PC-3 (cell line): ENCODE results near the gene CTSC.

Source experiments
- EZH2 ChIP-seq: fragments of 300-600 bp; sonication (generic); IDR thresholded peaks from one replicate; pipeline ENCODE4 v1.6.1; 2017; ENCODE audit warnings: antibody characterized with exemption, mild to moderate bottlenecking, low read length; ENCODE audit not compliant: unreplicated experiment
- TF ChIP-seq, protein P1 (sequence below): fragments of 300-600 bp; sonication (generic); conservative IDR thresholded peaks from 2 replicates; pipeline ENCODE4 v1.5.1; 2017; ENCODE audit warnings: antibody characterized with exemption, low read depth, mild to moderate bottlenecking, low read length

DNA sequence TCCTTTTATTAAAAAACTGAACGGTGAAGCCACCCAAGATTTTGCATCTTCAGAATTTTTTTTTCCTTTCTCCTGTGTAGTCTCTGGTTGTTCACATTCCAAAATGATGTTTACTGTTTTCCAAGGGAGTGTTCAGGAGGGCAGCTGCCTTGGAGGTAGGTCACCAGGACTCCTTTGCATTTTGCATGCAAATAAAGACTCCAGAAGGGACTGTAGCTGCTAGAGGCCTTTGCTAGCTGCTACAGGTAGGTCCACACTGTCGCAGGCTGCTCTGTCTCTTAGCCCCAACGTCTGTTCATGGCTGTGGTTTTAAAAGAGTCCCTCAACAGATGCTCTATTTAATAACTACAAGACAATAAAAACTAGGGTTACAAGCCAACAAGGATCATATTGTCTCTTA lies 11.4 kb downstream of the CTSC start:
- TF ChIP-seq, protein P1, sequence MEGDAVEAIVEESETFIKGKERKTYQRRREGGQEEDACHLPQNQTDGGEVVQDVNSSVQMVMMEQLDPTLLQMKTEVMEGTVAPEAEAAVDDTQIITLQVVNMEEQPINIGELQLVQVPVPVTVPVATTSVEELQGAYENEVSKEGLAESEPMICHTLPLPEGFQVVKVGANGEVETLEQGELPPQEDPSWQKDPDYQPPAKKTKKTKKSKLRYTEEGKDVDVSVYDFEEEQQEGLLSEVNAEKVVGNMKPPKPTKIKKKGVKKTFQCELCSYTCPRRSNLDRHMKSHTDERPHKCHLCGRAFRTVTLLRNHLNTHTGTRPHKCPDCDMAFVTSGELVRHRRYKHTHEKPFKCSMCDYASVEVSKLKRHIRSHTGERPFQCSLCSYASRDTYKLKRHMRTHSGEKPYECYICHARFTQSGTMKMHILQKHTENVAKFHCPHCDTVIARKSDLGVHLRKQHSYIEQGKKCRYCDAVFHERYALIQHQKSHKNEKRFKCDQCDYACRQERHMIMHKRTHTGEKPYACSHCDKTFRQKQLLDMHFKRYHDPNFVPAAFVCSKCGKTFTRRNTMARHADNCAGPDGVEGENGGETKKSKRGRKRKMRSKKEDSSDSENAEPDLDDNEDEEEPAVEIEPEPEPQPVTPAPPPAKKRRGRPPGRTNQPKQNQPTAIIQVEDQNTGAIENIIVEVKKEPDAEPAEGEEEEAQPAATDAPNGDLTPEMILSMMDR = no peak
- TF ChIP-seq EZH2 = no peak
